Dermis microvascular lymphatic vessel endothelial cell (primary cell): ENCODE results near the gene SHOC2. TPM values are rescaled to one million over a fixed set of nuclear protein-coding genes. Genes with fewer than 3 reads are reported as not detected.
"Not testable (repeated sequence)": the region's sequence is repeated elsewhere in the genome, so short reads cannot be mapped to it uniquely, and the experiment has no call there.

Experiments used
- DNase-seq, 2 donors: peaks; one replicate each; pipeline versions ENCODE4 v3.0.0 to v3.0.0-alpha.2; 2010; ENCODE audit warnings: low read depth in 2 of 2
- total RNA-seq: library from RNA; depleted of rRNA; stranded (reverse); fragments of >200 nt; gene quantifications from 2 replicates; pipeline ENCODE4 v1.2.1, GENCODE V29; 2014

Gene SHOC2
- total RNA-seq, 1 donor from 2014 or later = 39.2 TPM

DNA sequence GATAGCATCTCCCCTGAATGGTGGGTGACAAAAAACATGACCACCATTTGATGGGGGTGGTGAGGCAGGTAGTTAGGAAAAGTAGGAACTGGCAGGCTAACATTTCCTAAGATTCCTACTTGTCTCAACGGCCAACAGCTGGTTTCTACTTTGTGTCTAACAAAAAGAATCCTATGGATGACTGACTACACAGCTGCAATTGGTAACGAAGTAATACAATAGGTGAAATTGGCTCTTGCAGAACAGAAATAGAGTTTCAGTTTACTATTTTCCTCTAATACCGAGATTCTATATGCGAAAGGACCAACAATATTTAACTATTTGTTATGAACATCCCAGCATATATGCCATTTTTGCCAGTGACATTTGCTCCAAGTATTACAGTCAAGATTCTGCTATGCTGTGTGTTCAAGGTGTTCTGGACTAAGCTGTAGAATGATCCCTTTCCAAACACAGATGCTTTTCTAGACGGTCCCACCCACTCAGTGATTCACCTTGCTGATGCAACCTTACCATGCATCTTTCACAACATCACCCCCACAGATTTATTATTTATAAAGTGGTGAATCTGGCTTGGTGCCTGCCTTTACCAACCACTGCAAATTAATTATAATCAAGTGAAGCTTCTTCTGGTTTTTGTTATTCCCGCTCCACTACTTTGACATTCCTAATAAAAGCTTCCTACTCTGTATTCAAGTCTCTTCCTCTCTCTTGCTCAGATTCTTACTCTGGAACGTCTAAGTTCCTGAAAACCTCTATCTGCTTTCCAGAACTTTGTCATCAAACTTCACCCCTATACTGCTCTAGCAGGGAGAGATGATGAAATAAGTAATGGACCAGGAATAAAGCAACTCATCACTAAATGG is 17.2 kb upstream of the SHOC2 start:
- DNase-seq = peak in 1 of 2 donors; percentile 21

GRCh38 chr10:110903280-110904278 is 15.8 kb upstream of the SHOC2 start:
- DNase-seq = no peak

DNA sequence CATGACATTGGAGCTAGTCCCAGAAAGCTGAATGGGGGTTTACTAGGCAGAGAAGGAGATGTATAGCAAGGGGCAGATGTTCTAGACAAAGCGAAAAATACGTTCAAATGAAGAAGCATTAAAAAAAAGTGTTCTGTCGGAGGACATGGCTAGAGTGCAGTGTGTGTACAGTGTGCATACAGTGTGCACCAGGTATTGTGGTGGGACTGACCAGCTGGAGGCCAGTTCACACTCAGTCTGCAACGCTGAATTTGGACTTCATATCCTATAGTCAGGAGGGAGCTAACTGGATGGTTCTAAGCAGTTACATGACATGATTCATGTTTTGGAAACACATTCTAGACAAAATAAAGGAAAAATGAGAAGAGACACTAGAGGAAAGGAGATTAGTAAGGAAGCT is 9.3 kb upstream of the SHOC2 start:
- no peak for DNase-seq

DNA sequence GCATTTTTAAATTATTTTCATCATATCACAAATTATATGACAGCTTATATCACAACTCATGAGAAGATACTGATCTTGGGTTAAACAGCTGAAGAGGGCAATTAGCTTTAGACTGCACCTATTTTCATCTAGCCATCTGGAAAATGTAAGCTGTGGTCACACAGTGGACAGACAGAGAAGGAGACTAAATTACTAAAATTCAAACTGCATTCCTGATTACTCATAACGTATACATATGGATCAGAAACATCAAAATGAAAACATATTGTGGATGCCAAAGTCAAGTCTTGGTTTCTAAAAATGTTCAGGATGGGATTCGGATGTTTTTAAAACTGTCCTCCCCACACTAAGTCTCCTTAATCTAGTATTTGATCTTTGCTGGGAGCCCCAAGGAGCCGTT is 7.0 kb upstream of the SHOC2 start:
- DNase-seq = no peak

DNA sequence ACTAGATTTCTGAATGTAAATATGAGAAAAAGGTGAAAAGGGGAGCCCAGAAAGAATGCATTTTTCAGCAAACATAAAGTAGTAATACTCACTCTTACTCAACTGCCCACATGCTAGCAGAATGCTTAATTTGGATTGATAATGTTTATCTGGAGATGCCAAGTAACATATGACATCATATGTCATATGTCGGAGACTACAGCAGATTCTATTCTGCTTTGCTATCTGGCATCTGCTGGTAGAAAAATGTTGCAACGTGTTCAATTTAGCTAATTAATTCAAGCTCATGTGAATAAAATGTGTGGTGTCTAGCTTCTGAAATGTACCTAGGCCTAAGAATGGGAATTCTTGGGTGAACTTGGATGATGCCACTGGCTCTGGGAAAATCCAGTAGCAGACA is 5.0 kb upstream of the SHOC2 start:
- DNase-seq = no peak

- DNase-seq = no peak
Observed at GRCh38 chr10:110915035-110915434, 4.4 kb upstream of the SHOC2 start.

- DNase-seq = not testable (repeated sequence)
Observed at GRCh38 chr10:110915600-110915999, 3.8 kb upstream of the SHOC2 start.

GRCh38 chr10:110916554-110917346 is 2.7 kb upstream of the SHOC2 start:
- DNase-seq = peak in 1 of 2 donors; percentile 22

DNA sequence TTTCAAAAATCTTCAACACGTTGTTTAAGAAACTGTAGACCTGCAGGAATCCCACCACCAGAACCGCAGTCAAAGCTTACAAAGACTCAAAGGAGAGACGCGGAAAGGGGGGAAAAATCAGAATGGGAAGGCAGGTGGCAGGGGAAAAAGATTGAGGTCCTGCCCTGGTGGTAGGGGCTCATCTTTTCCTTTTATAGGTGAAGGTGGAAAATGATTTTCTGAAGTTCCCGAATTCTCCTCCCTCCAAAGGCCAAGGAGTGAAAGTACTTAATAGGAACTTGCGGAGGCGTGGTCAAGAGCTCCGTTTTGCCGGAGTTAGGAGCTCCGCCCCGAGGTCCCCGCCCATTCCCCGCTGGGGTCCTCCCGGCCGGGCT is 1.1 kb upstream of the SHOC2 start:
- DNase-seq = peak in 1 of 2 donors; percentile 93

GRCh38 chr10:110918643-110919348 is 608 bp upstream of the SHOC2 start, which contains the start of gene BBIP1:
BBIP1 (minus strand) TSS chr10:110919180; CDS start chr10:110918157, 1,023 bp downstream.
- DNase-seq = peak; percentile 100

- peak; percentile 5 to 38 for DNase-seq
Observed at GRCh38 chr10:110919971-110920881, 822 bp downstream of the SHOC2 start.

DNA sequence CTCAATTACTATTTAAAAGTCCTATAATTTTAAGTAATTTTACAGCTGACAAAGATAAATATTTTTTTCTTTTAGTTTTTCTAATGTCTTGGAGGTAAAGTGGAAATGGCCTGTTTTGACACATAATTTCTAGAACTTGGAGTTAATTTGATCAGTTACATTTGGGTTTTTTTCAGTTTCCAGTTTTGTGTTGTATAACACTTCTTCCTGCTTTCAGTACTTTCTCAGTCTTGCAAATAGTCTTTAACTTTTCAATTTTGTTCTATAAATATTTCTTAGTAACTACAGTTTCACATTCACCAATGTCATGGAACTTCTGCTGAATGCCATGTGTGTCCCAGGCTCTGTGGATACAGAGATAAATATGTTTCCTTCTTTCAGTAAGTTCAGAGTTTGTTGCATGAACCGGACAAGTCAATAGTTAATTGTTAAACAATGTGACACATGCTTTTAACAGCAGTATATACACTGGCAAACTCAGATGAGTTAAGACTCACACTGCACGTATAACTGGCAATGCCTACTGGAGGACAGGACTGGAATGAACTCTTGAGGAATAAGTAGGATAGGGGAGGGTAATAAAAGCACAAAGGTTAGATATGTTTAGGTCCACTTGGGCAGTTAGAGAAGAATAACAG is 4.6 kb downstream of the SHOC2 start:
- DNase-seq = no peak

GRCh38 chr10:110927461-110927860 is 8.1 kb downstream of the SHOC2 start:
- no peak for DNase-seq

DNA sequence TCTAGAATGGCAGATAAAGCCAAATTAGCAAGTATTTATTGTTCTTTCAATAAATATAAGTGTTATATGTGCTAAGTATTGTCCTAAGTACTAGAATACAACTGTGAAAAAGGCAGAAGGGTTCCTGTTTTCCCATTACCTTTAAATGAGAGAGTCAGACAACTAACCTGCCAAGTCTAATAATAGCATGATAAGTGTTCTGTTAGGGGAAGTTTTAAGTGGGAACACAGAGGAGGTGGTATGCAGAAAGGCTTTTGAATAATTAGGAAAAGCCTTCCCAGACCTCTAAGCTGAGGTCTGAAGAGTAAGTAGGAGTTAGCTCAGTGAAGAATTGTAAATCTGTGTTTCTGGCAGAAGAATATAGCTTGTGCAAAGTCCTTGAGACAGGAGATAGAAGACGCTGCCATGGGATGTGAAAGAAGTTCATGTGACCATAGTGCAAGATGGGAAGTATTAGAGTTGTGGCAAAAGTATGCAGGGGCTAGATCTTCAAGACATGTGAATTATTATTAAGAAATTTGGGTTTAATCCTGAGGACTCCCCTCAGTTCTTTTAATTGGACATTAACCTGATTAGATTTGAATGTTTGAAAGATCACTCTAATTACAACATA is 12.5 kb downstream of the SHOC2 start:
- DNase-seq = no peak

GRCh38 chr10:110932505-110933180 is 13.2 kb downstream of the SHOC2 start:
- DNase-seq = no peak

GRCh38 chr10:110936757-110937156 is 17.4 kb downstream of the SHOC2 start:
- no peak for DNase-seq

- no peak for DNase-seq
Observed at GRCh38 chr10:110939419-110939818, 20.0 kb downstream of the SHOC2 start.

DNA sequence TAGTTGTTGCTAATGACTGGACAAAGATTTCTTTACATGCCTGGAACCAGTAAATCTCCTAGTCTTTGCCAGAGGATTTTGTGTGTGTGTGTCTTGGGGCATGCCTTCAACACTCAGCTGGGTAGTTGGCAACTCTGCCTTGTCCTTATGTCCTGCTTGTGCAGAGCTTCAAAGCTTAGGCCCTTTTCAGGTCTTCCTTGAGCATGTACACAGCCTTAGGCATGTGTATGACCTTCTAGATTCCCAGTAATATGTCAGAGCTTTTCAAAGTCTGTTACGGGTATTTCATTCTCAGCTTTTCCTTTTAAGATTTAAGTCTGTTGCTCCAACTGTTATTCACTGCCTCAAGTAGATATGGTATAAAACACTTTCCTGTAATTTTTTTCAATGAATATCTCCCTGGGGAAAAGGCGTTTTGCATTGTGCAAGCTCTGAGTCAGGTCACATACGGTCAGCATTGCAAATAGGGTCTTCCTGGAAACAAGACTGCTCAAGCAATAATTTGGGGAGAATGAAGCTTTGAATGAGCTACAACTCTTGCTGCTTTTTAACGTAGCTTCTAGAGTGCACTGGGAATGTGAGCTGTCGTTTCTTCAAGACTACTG is 25.5 kb downstream of the SHOC2 start:
- DNase-seq = peak in 1 of 2 donors; percentile 30
